OCI-LY7 (cell line): ENCODE data around the gene MTF2.

ENCODE experiments used
- EZH2phosphoT487 ChIP-seq: fragments of 200-600 bp; sonication (generic); IDR thresholded peaks from 2 replicates; pipeline ENCODE4 v1.6.1; 2018; ENCODE audit warnings: low read depth, borderline replicate concordance, mild to moderate bottlenecking, mixed run types, antibody characterized with exemption, low read length, moderate library complexity, mixed read lengths
- TF ChIP-seq, protein P1 (sequence below): fragments of 200-600 bp; sonication (generic); conservative IDR thresholded peaks from 2 replicates; pipeline ENCODE4 v1.5.1; 2014; ENCODE audit warnings: mild to moderate bottlenecking, antibody characterized with exemption, low read length, moderate library complexity, mixed read lengths

DNA sequence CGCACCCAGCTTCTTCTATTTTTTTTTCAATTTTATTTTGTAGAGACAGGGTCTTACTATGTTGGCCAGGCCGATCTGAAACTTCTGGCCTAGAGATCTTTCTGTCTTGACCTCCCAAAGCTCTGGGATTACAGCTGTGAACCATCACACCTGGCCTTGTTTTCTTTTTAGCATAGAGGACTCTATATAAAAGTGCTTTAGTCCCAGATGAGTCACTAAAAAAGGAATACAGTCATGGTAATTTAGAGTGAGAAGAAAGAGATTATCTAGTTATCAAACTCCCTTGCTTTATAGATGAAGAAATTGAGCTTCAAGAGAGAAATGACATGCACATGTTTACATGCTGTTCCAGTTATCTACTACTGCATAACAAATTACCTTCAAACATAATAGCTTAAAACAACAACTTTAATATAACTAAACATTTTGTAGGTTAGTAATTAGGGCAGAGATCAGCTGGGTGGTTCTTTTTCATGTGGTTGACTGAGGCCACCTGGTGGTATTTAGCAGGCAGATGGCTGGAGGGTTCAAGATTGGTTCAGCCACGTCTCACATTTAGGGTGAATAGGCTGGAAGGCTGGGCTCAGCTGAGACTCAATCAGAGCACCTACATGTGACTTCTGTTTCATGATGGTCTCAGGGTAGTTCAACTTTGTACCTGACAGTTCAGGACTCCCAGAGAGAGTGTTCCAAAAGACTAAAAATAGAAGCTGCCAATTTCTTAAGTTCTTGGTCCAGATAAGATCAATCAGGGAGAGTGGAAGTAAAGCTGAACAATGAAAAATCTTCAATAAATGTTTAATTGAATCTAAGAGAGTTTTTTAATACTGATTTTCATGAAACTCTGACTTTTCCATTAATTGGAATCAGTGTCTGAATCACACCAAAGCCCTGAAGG lies 16.9 kb upstream of the MTF2 start:
- TF ChIP-seq, protein P1, sequence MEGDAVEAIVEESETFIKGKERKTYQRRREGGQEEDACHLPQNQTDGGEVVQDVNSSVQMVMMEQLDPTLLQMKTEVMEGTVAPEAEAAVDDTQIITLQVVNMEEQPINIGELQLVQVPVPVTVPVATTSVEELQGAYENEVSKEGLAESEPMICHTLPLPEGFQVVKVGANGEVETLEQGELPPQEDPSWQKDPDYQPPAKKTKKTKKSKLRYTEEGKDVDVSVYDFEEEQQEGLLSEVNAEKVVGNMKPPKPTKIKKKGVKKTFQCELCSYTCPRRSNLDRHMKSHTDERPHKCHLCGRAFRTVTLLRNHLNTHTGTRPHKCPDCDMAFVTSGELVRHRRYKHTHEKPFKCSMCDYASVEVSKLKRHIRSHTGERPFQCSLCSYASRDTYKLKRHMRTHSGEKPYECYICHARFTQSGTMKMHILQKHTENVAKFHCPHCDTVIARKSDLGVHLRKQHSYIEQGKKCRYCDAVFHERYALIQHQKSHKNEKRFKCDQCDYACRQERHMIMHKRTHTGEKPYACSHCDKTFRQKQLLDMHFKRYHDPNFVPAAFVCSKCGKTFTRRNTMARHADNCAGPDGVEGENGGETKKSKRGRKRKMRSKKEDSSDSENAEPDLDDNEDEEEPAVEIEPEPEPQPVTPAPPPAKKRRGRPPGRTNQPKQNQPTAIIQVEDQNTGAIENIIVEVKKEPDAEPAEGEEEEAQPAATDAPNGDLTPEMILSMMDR = peak; percentile 99
- TF ChIP-seq EZH2phosphoT487 = no peak
